AG08396 (cell line): ENCODE data around the gene RNF8.
A peak's percentile ranks its signal among the peaks of the same experiment; 100 is the strongest.
"Not testable (repeated sequence)": the region's sequence is repeated elsewhere in the genome, so short reads cannot be mapped to it uniquely, and the experiment has no call there.

Source experiments
- DNase-seq: peaks from one replicate; pipeline ENCODE4 v3.0.0; 2012; ENCODE audit warnings: low spot score, mixed read lengths

RNF8 gene

GRCh38 chr6:37399795-37400490, 46.2 kb downstream of the RNF8 start:
- DNase-seq = no peak

GRCh38 chr6:37401658-37402057, 47.9 kb downstream of the RNF8 start:
- not testable (repeated sequence) for DNase-seq

DNA sequence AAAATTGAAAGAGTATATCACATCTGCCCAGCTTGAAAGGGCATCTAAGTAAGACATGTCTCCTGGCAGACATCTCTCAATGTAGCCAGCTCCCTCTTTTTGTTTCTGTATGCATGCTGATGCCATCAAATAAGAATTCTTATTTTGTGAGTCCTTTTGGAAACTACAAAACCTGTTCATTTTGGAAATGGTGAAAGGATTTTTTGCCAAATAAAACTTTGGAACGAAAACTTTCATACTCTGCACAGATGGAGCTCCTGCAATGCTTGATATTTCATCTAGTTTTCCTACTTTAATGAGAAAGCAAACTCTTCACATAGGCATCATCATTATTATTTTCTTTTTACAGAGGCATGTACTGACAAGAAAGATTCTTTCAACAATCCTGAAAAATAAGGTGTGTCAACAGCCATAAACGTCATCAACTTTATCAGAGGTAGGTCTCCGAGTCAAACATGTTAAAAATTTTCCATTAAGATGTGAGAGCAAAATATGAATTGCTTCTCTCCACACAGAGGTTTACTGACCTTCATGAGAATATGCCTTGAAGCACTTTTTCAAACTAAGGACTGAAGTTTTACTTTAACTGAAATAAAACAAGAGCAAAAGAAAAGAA, 53.1 kb downstream of the RNF8 start:
- no peak for DNase-seq

- no peak for DNase-seq
Observed at GRCh38 chr6:37407948-37408347, 54.2 kb downstream of the RNF8 start.

- DNase-seq = no peak
Observed at GRCh38 chr6:37409501-37409900, 55.7 kb downstream of the RNF8 start.

DNA sequence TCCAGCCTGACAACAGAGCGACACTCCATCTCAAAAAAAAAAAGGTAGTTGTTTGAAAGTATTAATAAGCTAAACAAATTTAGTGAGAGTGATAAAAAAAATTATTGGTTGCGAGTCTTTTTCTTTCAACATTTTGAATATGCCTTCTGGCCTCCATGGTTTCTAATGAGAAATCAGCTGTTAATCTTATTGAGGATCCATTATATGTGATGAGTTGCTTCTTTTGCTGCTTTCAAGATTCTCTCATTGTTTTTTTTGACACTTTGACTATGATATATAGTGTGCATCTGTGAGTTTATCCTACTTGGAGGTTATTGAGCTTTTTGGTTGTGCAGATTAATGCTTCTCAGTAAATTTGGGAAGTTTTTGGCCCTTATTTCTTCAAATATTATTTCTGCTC, 63.6 kb downstream of the RNF8 start:
- no peak for DNase-seq

GRCh38 chr6:37418722-37419121, 64.9 kb downstream of the RNF8 start:
- DNase-seq = no peak

DNA sequence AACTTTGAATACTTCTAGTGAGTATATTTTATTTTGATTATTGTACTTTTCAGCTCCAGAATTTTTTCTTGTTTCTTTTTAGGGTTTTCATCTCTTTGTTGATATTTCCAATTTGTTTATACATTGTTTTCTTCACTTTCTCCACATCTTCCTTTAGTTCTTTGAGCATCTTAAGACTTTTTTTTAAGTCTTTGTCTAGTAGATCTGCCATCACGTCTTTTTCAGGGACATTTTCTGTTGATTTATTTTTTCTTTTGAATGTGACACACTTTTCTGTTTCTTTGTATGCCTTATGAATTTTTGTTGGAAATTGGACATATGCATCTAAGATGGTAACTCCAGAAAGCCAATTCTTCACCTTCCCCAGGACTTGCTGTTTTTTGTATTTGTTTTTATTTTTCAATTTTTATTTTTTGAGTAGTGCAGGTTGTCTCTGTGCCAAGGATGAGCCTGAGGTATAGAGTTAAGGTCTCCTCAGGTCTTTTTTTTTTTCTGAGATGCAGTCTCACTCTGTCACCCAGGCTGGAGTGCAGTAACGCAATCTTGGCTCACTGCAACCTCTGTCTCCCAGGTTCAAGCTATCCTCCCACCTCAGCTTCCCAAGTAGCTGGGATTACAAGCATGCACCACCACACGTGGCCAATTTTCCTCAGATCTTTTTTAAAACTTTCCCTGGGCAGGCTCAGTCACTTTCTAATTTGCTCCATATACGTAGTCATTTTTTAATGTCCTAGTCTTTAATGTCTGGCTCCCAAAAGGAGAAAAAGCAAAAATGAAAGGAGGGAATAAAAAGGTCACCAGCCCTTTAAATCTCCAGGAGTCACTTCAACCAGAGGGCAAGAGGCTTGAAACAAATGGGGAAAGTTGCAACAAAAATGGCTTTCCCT, 72.5 kb downstream of the RNF8 start:
- DNase-seq = no peak

- no peak for DNase-seq
Observed at GRCh38 chr6:37426945-37427510, 73.2 kb downstream of the RNF8 start.

DNA sequence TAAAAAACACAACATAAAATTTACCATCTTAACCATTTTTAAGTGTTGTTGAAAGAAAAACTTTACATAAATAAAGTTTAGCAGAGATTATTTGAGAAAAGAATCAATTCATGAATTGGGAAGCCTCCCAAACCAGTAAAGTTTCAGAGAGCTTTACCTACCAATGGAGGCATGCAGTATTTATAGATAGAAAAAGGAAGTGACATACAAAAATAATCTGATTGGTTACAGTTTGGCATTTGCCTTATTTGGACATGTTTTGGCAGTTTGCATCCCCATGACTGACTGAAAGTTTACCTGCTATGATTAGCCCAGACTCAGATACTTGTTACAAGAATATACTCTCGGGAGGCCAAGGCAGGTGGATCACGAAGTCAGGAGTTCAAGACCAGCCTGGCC, 75.6 kb downstream of the RNF8 start:
- no peak for DNase-seq

DNA sequence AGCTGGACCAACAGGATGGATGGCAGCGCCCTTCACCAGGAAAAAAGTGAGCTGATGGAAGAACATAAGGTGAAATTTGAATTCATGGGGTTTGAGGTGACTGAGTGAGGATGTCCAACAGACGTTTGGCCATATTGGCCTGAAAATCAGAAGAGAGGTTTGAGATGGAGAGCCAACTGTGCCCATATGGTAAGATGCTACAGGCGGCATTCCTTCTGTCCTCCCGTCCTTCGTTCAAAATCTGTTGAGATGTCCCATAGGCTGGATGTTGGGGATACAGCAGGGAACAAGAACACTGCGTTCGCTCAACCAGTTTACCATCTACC, 78.8 kb downstream of the RNF8 start:
- DNase-seq = no peak

- DNase-seq = peak; percentile 99
Observed at GRCh38 chr6:37432916-37433656, 79.3 kb downstream of the RNF8 start, which contains the start of gene CMTR1. Gene CMTR1, plus strand, starts transcription at chr6:37433221. Its CDS starts 2,409 bp downstream, at chr6:37435630.

- DNase-seq = peak; percentile 29
Observed at GRCh38 chr6:37433657-37434271, 80.0 kb downstream of the RNF8 start.

GRCh38 chr6:37435373-37435772, 81.6 kb downstream of the RNF8 start:
- no peak for DNase-seq

- DNase-seq = no peak
Observed at GRCh38 chr6:37435816-37436215, 82.0 kb downstream of the RNF8 start.

GRCh38 chr6:37438930-37439329, 85.1 kb downstream of the RNF8 start:
- no peak for DNase-seq

DNA sequence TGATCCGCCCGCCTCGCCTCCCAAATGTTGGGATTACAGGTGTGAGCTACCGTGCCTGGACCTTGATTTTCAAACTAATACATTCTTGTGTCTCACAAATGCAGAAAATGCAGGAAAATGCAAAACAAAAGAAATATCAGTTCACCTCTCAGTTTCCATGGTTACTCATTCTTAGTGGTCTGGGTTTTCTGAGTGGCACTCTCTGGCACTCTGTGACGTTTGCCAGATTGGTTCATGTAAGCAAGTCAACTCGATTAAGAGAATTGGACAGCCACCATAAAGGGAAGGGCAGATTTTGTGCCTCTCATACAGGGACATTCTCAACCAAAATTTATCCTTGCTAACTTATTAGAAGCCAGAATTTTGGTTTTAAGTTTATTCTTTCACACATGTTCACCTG, 87.9 kb downstream of the RNF8 start:
- DNase-seq = no peak

- no peak for DNase-seq
Observed at GRCh38 chr6:37442416-37443215, 88.8 kb downstream of the RNF8 start.

DNA sequence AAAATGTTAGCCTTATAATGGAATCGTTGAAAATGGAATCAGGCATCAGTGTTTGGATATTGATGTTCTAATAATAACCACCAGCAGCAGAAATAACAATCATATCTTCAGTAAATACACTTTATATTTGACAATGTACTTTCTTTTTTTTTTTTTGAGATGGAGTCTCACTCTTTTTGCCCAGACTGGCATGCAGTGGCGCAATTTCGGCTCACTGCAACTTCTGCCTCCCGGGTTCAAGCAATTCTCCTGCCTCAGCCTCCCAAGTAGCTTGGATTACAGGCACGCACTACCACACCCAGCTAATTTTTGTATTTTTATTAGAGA, 89.4 kb downstream of the RNF8 start:
- not testable (repeated sequence) for DNase-seq
